HEK293 (cell line): ENCODE measurements around the gene LACTBL1.

Experiments
- ZBTB7A ChIP-seq: fragments of 450-650 bp; formaldehyde crosslinking; IDR thresholded peaks from 2 replicates; pipeline ENCODE4 v1.5.1; 2016; ENCODE audit warnings: low read depth, missing biosample characterization, missing genetic modification characterization
- ZNF10 ChIP-seq: fragments of 450-650 bp; formaldehyde crosslinking; IDR thresholded peaks from 2 replicates; pipeline ENCODE4 v1.5.1; 2017; ENCODE audit warnings: missing biosample characterization, missing genetic modification characterization
- ZNF132 ChIP-seq: fragments of 450-650 bp; formaldehyde crosslinking; IDR thresholded peaks from 2 replicates; pipeline ENCODE4 v1.5.1; 2017; ENCODE audit warnings: missing biosample characterization, missing genetic modification characterization, borderline replicate concordance
- ZNF473 ChIP-seq: fragments of 450-650 bp; formaldehyde crosslinking; IDR thresholded peaks from 2 replicates; pipeline ENCODE4 v1.5.1; 2017; ENCODE audit warnings: missing biosample characterization, missing genetic modification characterization
- TF ChIP-seq, protein P1 (sequence below): fragments of 450-650 bp; formaldehyde crosslinking; IDR thresholded peaks from 2 replicates; pipeline ENCODE4 v1.5.1; 2016; ENCODE audit warnings: missing biosample characterization, missing genetic modification characterization
- TF ChIP-seq, protein P2 (sequence below): fragments of 450-650 bp; formaldehyde crosslinking; IDR thresholded peaks from 2 replicates; pipeline ENCODE4 v1.5.1; 2016; ENCODE audit warnings: missing biosample characterization, missing genetic modification characterization

GRCh38 chr1:22967833-22968232 is 4.8 kb downstream of the LACTBL1 start:
- TF ChIP-seq, protein P1, sequence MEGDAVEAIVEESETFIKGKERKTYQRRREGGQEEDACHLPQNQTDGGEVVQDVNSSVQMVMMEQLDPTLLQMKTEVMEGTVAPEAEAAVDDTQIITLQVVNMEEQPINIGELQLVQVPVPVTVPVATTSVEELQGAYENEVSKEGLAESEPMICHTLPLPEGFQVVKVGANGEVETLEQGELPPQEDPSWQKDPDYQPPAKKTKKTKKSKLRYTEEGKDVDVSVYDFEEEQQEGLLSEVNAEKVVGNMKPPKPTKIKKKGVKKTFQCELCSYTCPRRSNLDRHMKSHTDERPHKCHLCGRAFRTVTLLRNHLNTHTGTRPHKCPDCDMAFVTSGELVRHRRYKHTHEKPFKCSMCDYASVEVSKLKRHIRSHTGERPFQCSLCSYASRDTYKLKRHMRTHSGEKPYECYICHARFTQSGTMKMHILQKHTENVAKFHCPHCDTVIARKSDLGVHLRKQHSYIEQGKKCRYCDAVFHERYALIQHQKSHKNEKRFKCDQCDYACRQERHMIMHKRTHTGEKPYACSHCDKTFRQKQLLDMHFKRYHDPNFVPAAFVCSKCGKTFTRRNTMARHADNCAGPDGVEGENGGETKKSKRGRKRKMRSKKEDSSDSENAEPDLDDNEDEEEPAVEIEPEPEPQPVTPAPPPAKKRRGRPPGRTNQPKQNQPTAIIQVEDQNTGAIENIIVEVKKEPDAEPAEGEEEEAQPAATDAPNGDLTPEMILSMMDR (tag by site-specific recombination), result no peak
- TF ChIP-seq ZBTB7A (tag by site-specific recombination), result no peak
- no peak for TF ChIP-seq ZNF10
- TF ChIP-seq ZNF473, result no peak
- no peak for TF ChIP-seq ZNF132 (tag by site-specific recombination)
- TF ChIP-seq, protein P2, sequence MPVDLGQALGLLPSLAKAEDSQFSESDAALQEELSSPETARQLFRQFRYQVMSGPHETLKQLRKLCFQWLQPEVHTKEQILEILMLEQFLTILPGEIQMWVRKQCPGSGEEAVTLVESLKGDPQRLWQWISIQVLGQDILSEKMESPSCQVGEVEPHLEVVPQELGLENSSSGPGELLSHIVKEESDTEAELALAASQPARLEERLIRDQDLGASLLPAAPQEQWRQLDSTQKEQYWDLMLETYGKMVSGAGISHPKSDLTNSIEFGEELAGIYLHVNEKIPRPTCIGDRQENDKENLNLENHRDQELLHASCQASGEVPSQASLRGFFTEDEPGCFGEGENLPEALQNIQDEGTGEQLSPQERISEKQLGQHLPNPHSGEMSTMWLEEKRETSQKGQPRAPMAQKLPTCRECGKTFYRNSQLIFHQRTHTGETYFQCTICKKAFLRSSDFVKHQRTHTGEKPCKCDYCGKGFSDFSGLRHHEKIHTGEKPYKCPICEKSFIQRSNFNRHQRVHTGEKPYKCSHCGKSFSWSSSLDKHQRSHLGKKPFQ (tag by site-specific recombination), result no peak
